ENCODE measurements around the gene GFPT2. TPM values are rescaled to one million over a fixed set of nuclear protein-coding genes. Genes with fewer than 3 reads are reported as not detected.

Gene GFPT2
- total and polyA plus RNA-seq, 9 of the 15 experiments (the other 6 are each of a cell fraction or from before 2014, with no cell fraction given) = 0.07 to 0.14 (median 0.08) TPM; not detected in 6

- FAIRE-seq (no peak), ATAC-seq (no peak), DNase-seq (ENCODE audit: extremely low read depth in 1 of 4, low spot score in 3 of 4) (peak in 2 of 4 experiments; percentile 1 to 2)
- no TSS peak for BruUV-seq (replicated peaks)
- H3K9me1 ChIP-seq (ENCODE audit: control insufficient read depth, insufficient read depth, low read length) = no peaks in the 10 kb centered on the region
- H3K4me1 ChIP-seq (replicated peaks in 1 of 2; ENCODE audit: control insufficient read depth in 2 of 2, insufficient read depth in 2 of 2, low read length in 2 of 2) = no peaks in the 10 kb centered on the region; a peak in 1 of 5 replicates
- CTCF ChIA-PET (ENCODE audit: low intra/inter-chr PET ratio) = no interaction called here
- no peaks in the 10 kb centered on the region for H3K79me2 ChIP-seq (ENCODE audit: control insufficient read depth, insufficient read depth, low read length)
- no peaks in the 10 kb centered on the region for H3K36me3 ChIP-seq (ENCODE audit: control insufficient read depth, insufficient read depth, low read length)
- WGBS (ENCODE audit: insufficient coverage, low coverage, missing lambda C conversion rate) = 0% methylated on average over 11 of the region's 11 CpGs
- H2AFZ ChIP-seq (ENCODE audit: low read depth, low read length) = no peak overlapping the region
- H3K9me3 ChIP-seq (replicated peaks; ENCODE audit: control insufficient read depth, insufficient read depth, low read depth, low read length) = no peaks in the 10 kb centered on the region
- H3K4me3 ChIP-seq = no peak overlapping the region
- H4K20me1 ChIP-seq (replicated peaks; ENCODE audit: control insufficient read depth, insufficient read depth, low read length) = no peaks in the 10 kb centered on the region; the same call in 1 of the 2 replicates
- POLR2A ChIA-PET = interaction anchor here (1.1 kb wide), 1 partner anchor 55 kb away, joined by 3 read pairs; no protein-coding TSS in a partner anchor
- H3K9ac ChIP-seq (ENCODE audit: insufficient read depth in 1 of 2, low read depth in 2 of 2, low read length in 2 of 2) = no peak overlapping the region
- no peak overlapping the region for H3K27ac ChIP-seq (ENCODE audit: extremely low read depth, low read depth, low read length)
- no peak overlapping the region for H3K4me2 ChIP-seq (ENCODE audit: insufficient read depth, low read length)
- peak; percentile 94 for TF ChIP-seq ZNF12 (CRISPR knock-in tag; IDR thresholded peaks at IDR 0.05)
- TF ChIP-seq ZNF282 (CRISPR knock-in tag; IDR thresholded peaks at IDR 0.05) = no peak
- intact Hi-C loops (cut with micrococcal nuclease) (no loop called here), in situ Hi-C loops (cut with MboI) (no loop called here)
- peaks cover 39 to 69% of the 10 kb centered on the region in 2 experiments for H3K27me3 ChIP-seq (ENCODE audit: control insufficient read depth in 2 of 2, insufficient read depth in 2 of 2, low read length in 2 of 2)
Observed at GRCh38 chr5:180401229-180401907, 48.2 kb upstream of the GFPT2 start.

GRCh38 chr5:180400416-180400815 lies 47.3 kb upstream of the GFPT2 start:
- Histone ChIP-seq H3K9ac (ENCODE audit: insufficient read depth in 1 of 2, low read depth in 2 of 2, low read length in 2 of 2) (no peak overlapping the region), H4K20me1 (replicated peaks; ENCODE audit: control insufficient read depth, insufficient read depth, low read length) (no peaks in the 10 kb centered on the region; the same call in 1 of the 2 replicates), H3K36me3 (ENCODE audit: control insufficient read depth, insufficient read depth, low read length) (no peaks in the 10 kb centered on the region), H3K4me3 (no peak overlapping the region), H2AFZ (ENCODE audit: low read depth, low read length) (no peak overlapping the region), H3K4me1 (replicated peaks in 1 of 2; ENCODE audit: control insufficient read depth in 2 of 2, insufficient read depth in 2 of 2, low read length in 2 of 2) (no peaks in the 10 kb centered on the region; a peak in 1 of 5 replicates), H3K9me1 (ENCODE audit: control insufficient read depth, insufficient read depth, low read length) (no peaks in the 10 kb centered on the region), H3K27me3 (ENCODE audit: control insufficient read depth in 2 of 2, insufficient read depth in 2 of 2, low read length in 2 of 2) (peaks cover 46 to 75% of the 10 kb centered on the region in 2 experiments), H3K9me3 (replicated peaks; ENCODE audit: control insufficient read depth, insufficient read depth, low read depth, low read length) (no peaks in the 10 kb centered on the region), H3K79me2 (ENCODE audit: control insufficient read depth, insufficient read depth, low read length) (no peaks in the 10 kb centered on the region), H3K4me2 (ENCODE audit: insufficient read depth, low read length) (no peak overlapping the region), H3K27ac (ENCODE audit: extremely low read depth, low read depth, low read length) (no peak overlapping the region)
- ChIA-PET CTCF (ENCODE audit: low intra/inter-chr PET ratio) (no interaction called here), POLR2A (interaction anchor here (0.6 kb wide), 1 partner anchor 53 kb away, joined by 4 read pairs; no protein-coding TSS in a partner anchor)
- FAIRE-seq = no peak
- in situ Hi-C loops (cut with MboI) = no loop called here
- no peak for ATAC-seq
- peak in 2 of 4 experiments; percentile 2 to 3 for DNase-seq (ENCODE audit: extremely low read depth in 1 of 4, low spot score in 3 of 4)
- no TSS peak for BruUV-seq (replicated peaks)
- no peak for TF ChIP-seq NR2C2 (CRISPR knock-in tag; IDR thresholded peaks at IDR 0.05)
- TF ChIP-seq NR2C2 (tag; IDR thresholded peaks at IDR 0.05) = no peak
- intact Hi-C loops (cut with micrococcal nuclease) = no loop called here
- WGBS (ENCODE audit: insufficient coverage, low coverage, missing lambda C conversion rate) = 4% methylated on average over 8 of the region's 9 CpGs

Measured in K562 (cell line).